ENCODE measurements around the gene DKC1. TPM values are rescaled to one million over a fixed set of nuclear protein-coding genes. Genes with fewer than 3 reads are reported as not detected.

Gene DKC1
- total RNA-seq, 2 experiments from 2014 or later: 67.7 to 138 TPM

DNA sequence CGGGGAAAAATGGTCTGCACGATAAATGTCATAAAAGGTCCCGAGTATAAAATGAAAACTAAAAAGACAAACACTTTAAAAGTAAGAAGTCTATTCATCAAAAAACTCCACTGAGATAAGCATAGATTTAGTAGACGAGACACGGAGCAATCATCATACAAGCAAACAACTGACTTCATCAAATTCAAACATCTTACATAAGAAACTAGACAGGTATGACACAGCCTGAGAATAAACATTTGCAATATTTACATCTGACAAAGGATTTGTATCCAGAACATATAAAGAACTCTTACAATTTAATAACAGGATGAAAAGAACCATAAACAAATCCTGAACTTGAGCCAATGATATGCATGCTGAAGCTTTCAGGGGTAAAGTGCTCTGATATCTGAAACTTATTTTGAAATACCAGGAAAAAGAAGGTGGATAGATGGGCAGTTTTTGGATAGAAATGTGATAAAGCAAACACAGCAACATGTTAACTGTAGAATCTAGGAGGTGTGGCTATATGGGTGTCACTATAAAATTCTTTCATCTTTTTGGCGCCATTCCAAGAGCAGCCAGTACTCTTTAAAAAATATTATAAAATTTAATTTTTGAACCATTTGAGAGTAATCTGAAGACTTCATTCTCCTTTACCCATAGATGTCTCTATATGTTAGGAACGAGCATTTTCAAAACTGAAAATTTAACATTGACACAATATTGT, 30.6 kb downstream of the DKC1 start:
- CTCF ChIA-PET (ENCODE audit: unreplicated experiment): no interaction called here
- H3K9me3 ChIP-seq (ENCODE audit: low read length): no peaks in the 10 kb centered on the region
- no peaks in the 10 kb centered on the region for H3K36me3 ChIP-seq (ENCODE audit: insufficient read depth, low read length)
- intact Hi-C loops (cut with micrococcal nuclease; ENCODE audit: unreplicated experiment): no loop called here
- no peaks in the 10 kb centered on the region for H3K79me2 ChIP-seq (ENCODE audit: insufficient read depth, low read depth, low read length)
- no peak for DNase-seq (ENCODE audit: low spot score)
- POLR2A ChIA-PET: no interaction called here
- H4K20me1 ChIP-seq (ENCODE audit: insufficient read depth, low read length): no peaks in the 10 kb centered on the region
- TF ChIP-seq EZH2phosphoT487 (IDR thresholded peaks at IDR 0.05; ENCODE audit: borderline replicate concordance, low read depth, low read length): no peak
- TF ChIP-seq, protein P1, sequence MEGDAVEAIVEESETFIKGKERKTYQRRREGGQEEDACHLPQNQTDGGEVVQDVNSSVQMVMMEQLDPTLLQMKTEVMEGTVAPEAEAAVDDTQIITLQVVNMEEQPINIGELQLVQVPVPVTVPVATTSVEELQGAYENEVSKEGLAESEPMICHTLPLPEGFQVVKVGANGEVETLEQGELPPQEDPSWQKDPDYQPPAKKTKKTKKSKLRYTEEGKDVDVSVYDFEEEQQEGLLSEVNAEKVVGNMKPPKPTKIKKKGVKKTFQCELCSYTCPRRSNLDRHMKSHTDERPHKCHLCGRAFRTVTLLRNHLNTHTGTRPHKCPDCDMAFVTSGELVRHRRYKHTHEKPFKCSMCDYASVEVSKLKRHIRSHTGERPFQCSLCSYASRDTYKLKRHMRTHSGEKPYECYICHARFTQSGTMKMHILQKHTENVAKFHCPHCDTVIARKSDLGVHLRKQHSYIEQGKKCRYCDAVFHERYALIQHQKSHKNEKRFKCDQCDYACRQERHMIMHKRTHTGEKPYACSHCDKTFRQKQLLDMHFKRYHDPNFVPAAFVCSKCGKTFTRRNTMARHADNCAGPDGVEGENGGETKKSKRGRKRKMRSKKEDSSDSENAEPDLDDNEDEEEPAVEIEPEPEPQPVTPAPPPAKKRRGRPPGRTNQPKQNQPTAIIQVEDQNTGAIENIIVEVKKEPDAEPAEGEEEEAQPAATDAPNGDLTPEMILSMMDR (conservative IDR thresholded peaks at IDR 0.05; ENCODE audit: low read length): no peak
- no peak overlapping the region for H3K4me3 ChIP-seq (ENCODE audit: low read depth, low read length, poor library complexity, severe bottlenecking)
- H2AFZ ChIP-seq (ENCODE audit: low read length): no peak overlapping the region
- H3K9me2 ChIP-seq (ENCODE audit: insufficient read depth, low read length): no peaks in the 10 kb centered on the region
- no peak overlapping the region for H3K27ac ChIP-seq (ENCODE audit: low read depth, low read length, poor library complexity, severe bottlenecking)
- H3K4me1 ChIP-seq (ENCODE audit: insufficient read depth, low read length, poor library complexity, severe bottlenecking): no peaks in the 10 kb centered on the region
- no TSS peak for BruUV-seq (replicated peaks)
- no peak overlapping the region for H3K4me2 ChIP-seq (ENCODE audit: low read length)

- DNase-seq (ENCODE audit: low spot score): no peak
- BruUV-seq (replicated peaks): no TSS peak
- POLR2A ChIA-PET: no interaction called here
- H2AFZ ChIP-seq (ENCODE audit: low read length): no peak overlapping the region
- no peak overlapping the region for H3K4me3 ChIP-seq (ENCODE audit: low read depth, low read length, poor library complexity, severe bottlenecking)
- H3K27ac ChIP-seq (ENCODE audit: low read depth, low read length, poor library complexity, severe bottlenecking): no peak overlapping the region
- H4K20me1 ChIP-seq (ENCODE audit: insufficient read depth, low read length): no peaks in the 10 kb centered on the region
- TF ChIP-seq EZH2phosphoT487 (IDR thresholded peaks at IDR 0.05; ENCODE audit: borderline replicate concordance, low read depth, low read length): no peak
- TF ChIP-seq, protein P1 (conservative IDR thresholded peaks at IDR 0.05; ENCODE audit: low read length): no peak
- no peak overlapping the region for H3K4me2 ChIP-seq (ENCODE audit: low read length)
- H3K4me1 ChIP-seq (ENCODE audit: insufficient read depth, low read length, poor library complexity, severe bottlenecking): no peaks in the 10 kb centered on the region
- no peaks in the 10 kb centered on the region for H3K9me3 ChIP-seq (ENCODE audit: low read length)
- H3K36me3 ChIP-seq (ENCODE audit: insufficient read depth, low read length): no peaks in the 10 kb centered on the region
- no peaks in the 10 kb centered on the region for H3K9me2 ChIP-seq (ENCODE audit: insufficient read depth, low read length)
- H3K79me2 ChIP-seq (ENCODE audit: insufficient read depth, low read depth, low read length): no peaks in the 10 kb centered on the region
- CTCF ChIA-PET (ENCODE audit: unreplicated experiment): no interaction called here
- intact Hi-C loops (cut with micrococcal nuclease; ENCODE audit: unreplicated experiment): no loop called here
Observed at GRCh38 chrX:154795016-154795415, 32.4 kb downstream of the DKC1 start.

GRCh38 chrX:154797006-154797405, 34.3 kb downstream of the DKC1 start:
- H2AFZ ChIP-seq (ENCODE audit: low read length): no peak overlapping the region
- H3K36me3 ChIP-seq (ENCODE audit: insufficient read depth, low read length): no peaks in the 10 kb centered on the region
- no TSS peak for BruUV-seq (replicated peaks)
- no peaks in the 10 kb centered on the region for H3K9me2 ChIP-seq (ENCODE audit: insufficient read depth, low read length)
- no peak overlapping the region for H3K27ac ChIP-seq (ENCODE audit: low read depth, low read length, poor library complexity, severe bottlenecking)
- TF ChIP-seq, protein P1 (conservative IDR thresholded peaks at IDR 0.05; ENCODE audit: low read length): no peak
- no peak for TF ChIP-seq EZH2phosphoT487 (IDR thresholded peaks at IDR 0.05; ENCODE audit: borderline replicate concordance, low read depth, low read length)
- no peaks in the 10 kb centered on the region for H3K79me2 ChIP-seq (ENCODE audit: insufficient read depth, low read depth, low read length)
- ChIA-PET POLR2A (no interaction called here), CTCF (ENCODE audit: unreplicated experiment) (no interaction called here)
- no peak for DNase-seq (ENCODE audit: low spot score)
- no peak overlapping the region for H3K4me3 ChIP-seq (ENCODE audit: low read depth, low read length, poor library complexity, severe bottlenecking)
- no peaks in the 10 kb centered on the region for H3K9me3 ChIP-seq (ENCODE audit: low read length)
- peaks cover 6% of the 10 kb centered on the region for H3K4me1 ChIP-seq (ENCODE audit: insufficient read depth, low read length, poor library complexity, severe bottlenecking)
- intact Hi-C loops (cut with micrococcal nuclease; ENCODE audit: unreplicated experiment): no loop called here
- no peak overlapping the region for H3K4me2 ChIP-seq (ENCODE audit: low read length)
- no peaks in the 10 kb centered on the region for H4K20me1 ChIP-seq (ENCODE audit: insufficient read depth, low read length)

Measured in OCI-LY7 (cell line).